Measurements from ENCODE around the gene ZNF407.

The ZNF407 gene

DNA sequence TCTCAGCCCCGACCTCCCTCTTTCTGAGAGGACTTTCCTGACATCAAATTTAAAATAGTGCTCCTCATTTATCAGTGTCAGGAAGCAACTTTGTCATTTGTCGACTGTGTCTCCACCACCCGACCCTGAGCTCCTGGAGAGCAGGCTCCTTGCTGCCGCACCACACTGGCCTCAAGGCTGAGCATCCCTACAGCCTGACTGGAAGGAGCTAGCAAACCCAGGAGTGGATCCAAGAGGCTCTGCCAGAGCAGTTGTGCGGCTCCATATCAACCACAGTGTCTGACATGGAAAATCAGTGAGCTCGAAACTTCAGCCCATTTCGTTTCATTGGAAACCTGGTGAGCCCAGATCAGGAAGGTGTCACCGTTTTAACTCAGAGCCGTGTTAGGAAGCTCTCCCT is 486.1 kb downstream of the ZNF407 start:
- DNase-seq, result peak; percentile 52

DNA sequence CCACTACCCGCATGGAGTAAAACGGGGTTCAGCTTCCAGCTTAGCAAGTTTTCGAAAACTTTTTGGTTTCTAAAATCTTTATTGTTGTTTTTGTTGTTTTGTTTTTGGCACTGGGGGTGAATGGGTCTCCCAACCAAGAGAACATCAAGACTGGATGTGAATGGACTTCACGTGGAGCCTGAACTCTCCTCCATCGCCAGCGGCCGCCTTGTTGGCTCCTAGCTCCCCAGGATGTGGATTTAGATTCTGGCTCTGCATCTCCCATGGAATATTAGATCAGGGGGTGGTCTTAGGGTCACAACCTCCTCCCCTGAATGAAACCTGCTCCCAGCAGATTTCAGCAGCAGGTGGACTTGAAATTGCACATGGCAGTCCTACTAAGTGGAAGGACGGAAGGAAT is 488.0 kb downstream of the ZNF407 start:
- DNase-seq, result peak; percentile 24

DNA sequence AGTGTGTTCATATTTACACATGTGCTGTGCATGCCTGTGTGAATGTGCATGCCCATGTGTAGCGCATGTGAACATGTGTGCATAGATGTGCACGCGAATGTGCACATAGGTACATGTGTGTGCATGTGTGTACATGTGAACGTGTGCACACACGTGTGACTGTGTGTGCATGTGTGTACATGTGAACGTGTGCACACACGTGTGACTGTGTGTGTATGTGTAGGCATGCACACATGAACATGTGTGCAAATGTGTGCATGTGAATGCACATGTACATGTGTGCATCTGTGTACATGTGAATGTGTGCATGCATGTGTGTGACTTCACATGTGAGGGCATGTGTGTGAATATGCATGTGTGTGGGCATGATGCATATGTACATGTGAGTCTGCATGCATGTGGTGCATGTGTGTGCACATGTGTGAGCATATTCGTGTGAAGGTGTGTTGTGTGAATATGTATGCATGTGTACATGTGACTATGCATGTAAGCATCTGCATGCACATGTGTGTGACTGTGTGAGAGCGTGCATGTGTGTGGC is 488.9 kb downstream of the ZNF407 start:
- DNase-seq, result peak; percentile 24

DNA sequence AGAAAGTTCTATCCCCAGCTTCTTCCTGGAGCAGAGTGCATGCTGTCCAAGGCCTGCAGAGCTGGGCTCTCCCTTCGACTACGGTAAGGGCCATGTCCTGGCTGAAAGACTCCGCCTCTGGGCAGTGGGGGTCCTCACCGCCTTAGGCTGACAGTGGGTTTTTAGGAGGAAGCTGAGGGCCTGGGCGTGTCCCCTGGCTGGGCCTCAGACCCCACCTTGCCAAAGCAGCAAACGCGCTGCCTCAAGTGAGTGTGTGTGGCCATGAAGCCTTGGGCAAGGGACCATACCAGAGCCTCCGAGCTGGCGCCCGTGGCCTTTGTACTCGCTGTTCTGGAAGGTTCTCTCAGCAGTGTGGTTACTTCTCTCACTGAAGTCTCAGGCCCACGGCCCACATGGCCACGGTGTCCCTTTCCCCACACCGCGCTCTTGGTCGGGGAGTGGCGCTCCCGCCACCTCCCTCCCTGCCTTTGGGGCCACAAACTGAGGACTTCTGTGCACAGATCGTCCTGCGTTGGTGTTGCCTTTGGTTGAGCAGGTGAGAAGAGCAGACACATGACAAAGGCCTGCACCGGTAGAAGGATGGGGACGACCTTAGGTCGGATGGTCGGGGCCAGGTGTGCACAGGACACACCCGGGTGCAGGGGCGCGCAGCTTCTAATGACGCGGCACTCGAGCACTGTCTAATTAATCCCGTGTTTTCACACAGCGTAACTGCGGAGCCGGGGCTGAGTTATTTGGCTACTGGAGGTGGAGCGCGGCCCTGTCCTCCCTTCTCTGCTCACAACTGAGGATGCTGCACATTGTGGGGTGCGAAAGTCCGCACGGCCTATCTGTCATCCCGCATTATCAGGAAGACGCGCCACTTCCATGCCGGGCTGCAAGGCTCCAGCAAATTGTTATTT is 489.7 kb downstream of the ZNF407 start:
- peak; percentile 61 for DNase-seq

DNA sequence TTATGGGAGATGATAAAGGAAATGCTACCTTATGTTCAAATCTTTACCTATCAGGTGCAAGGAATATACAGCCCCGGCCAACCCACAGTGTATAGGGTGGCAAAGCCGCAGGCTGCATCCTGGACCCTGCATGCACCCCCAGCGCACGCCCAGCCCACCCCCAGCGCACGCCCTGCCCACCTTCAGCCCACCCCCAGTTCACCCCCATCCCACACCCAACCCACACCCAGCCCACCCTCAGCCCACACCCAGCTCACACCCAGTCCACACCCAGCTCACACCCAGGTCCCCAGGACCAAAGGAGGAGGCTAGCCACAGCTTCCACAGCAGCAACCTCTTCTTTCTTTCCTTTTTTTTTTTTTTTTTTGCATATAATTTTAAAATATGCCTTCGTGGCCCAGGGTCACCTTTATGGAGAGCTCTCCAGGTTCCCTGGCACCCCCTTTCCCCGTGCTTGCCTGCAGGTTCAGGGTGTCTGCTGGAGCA is 490.4 kb downstream of the ZNF407 start:
- DNase-seq, result peak; percentile 37

DNA sequence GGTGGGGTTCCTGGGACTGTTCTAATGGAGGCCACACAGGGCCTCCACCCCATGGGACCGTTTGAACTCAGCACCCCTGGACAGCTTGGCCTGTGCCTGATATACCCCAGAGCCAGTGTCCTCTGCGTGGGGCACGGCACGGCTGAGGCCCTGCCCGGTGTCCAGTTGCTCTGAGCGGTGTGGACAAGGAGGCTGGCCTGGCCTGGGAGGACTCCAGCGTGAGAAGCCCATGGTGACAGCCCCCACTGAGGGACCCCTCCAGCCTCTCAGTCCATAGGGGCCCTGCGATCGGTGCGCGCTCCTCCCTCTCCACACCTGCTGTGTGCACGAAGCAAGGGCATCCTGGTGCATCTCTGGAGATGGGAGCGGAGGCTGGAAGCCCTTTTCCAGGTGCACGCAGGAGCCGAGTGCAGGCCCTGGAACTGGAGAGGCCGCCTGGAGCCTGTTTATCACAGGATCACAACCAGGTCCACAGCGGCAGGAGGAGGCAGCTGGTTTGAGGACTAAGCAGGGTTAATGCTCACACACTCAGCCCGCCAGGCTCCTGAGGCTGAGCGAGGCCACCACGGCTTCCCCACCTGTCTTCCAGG is 491.0 kb downstream of the ZNF407 start:
- peak; percentile 48 for DNase-seq

DNA sequence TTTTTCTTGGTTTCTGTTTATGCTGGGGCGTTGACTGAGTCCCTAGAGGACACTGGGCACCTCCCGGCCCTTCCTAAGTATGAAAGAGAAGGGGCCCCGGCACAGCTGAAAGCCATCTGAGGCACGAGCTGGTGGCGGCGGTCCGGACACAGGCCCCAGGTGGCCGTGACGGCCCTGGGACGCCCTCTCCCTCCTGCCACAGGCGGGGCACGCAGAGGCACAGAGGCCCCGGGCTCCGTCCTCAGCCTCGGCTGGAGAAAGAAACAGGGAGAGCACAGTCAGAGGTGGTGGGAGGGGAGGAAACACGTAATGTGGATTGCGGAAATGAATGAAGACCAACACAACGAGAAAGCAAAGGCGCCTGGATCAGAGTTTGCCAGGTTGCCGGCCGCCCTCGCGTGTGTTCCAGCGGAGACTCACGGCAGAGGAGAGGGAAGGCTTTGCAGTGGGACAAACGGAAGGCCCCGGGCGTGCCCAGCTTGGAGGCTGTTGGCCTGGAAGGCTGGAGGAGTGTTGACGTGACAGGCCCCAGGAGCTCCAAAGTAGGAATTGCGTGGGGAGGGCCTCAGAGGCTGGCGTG is 492.2 kb downstream of the ZNF407 start:
- peak; percentile 41 for DNase-seq

DNA sequence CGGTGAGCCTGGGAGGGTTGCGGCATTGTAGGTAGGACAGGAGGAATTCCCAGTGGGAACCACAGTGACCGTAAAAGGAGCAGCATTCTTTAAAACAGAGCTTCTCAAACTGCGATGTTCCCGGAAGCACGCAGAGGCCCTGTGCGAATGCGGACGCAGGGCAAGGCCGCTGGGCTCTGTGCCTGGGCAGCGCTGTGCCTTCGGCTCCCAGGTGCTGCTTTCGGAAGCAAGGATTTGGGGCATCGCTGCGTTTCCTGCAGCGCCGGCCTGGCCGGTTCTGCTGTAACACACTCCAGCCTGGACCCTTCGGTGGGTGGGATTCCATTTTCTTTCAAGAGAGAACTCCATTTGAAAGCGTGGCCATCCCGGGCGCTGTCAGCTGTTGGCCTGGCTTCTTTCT is 492.7 kb downstream of the ZNF407 start:
- DNase-seq, result peak; percentile 28

DNA sequence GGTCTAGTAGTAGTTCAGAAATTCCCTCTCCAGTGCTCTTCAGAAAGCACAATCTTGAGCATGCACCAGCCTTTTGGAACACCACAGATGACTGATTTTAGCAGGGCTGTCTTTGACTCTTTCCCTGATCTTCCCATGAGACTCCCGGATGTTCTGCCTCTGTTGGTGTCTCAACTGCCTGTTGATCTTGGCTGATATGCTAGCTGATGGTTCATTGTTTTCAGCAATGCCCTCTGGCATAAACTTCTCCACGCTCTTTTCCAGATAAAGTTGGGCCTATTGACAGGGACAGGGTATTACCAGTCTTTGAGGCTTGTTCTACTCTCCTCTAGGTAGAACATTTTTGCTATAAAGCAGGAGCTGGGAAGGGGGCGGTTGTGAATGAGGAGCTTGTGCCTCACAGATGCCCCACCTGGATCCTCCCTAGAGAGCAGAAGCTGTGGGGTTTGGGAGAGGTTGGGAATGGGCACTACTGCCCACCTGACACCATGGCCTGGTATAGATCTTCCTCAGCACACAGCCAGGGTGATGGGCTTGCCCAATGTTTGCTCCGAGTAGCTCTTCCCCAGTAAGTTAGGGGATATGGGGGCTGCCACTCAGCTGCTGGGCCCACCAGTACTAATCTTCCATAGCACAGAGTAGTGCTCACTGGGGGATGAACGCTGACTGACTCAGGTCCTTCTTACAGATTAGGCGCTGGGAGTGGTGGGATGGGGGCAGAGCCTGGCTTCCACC is 500.0 kb downstream of the ZNF407 start:
- DNase-seq, result peak; percentile 54

DNA sequence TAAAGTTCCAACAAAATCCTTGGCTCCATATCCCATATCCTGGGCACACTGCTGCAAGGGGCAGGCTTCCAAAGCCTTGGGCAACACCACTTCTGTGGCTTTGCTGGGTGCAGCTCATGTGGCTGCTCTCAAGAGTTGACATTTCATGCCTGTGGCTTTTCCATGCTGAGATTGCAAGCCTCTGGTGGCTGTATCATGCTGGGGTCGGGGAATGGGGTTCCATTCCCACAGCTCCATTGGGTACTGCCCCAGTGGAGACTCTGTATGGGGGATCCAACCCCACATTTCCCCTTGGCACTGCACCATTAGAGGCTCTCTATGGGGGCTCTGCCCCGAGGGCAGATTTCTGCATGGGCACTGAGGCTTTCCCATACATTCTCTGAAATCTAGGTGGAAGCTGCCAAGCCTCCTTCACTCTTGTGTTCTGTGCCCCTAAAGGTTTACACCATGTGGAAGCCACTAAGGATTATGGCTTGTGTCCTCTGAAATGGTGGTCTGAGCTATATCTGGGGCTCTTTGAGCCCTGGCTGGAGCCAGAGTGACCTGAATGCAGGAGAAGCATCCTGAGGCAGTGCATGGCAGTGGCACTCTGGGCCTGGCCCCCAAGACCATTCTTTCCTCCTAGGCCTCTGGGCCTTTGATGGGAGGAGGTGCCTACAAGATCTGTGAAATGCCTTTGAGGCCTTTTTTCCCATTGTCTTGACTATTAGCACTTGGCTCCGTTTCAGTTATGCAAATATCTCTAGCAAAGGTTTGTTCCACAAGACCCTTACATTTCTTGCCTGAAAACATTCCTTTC is 503.4 kb downstream of the ZNF407 start:
- DNase-seq, result peak; percentile 38

DNA sequence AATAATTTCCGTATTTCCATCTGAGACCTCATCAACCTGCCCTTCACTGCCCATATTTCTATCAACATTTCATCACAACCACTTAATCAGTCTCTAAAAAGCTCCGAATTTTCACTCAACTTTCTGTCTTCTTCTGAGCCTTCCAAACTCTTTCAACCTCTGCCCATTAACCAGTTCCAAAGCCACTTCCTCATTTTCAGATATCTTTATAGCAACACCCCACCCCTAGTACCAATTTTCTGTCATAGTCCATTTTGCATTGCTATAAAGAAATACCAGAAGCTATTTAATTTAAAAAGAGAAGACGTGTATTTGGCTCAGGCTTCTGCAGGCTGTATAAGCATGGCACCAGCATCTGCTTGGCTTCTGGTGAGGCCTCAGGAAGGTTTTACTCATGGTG is 504.2 kb downstream of the ZNF407 start:
- no peak for DNase-seq

DNA sequence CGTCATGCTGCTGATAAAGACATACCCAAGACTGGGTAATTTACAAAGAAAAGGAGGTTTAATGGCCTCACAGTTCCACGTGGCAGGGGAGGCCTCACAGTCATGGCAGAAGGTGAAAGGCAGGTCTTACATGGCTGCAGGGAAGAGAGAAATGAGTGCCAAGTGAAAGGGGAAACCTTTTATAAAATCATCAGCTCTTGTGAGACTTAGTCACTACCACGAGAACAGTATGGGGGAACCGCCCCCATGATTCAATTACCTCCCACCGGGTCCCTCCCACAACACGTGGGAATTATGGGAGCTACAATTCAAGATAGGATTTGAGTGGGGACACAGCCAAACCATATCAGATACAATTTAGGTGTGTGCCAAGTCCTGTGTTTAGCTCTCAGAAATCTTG is 506.4 kb downstream of the ZNF407 start:
- peak; percentile 22 for DNase-seq

DNA sequence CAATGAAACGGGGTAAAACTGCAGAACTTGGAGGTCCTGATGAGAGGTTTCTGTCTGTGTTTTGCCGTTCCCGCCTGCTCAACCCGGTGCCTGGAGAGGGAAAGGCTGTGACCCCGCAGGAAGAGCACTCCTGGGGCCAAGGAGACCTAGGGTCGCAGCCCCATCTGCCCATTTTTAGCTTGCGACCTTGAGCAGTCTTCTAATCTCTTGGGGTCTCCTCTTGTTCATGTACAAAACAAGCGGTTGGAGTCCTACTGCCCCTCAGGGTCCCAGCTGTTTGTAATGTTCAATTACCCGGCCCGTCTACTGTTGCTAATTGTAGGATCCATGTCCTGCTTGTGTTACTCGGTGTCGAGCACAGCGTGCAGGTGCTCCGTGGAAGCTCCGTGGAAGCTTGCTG is 506.8 kb downstream of the ZNF407 start:
- peak; percentile 13 for DNase-seq

DNA sequence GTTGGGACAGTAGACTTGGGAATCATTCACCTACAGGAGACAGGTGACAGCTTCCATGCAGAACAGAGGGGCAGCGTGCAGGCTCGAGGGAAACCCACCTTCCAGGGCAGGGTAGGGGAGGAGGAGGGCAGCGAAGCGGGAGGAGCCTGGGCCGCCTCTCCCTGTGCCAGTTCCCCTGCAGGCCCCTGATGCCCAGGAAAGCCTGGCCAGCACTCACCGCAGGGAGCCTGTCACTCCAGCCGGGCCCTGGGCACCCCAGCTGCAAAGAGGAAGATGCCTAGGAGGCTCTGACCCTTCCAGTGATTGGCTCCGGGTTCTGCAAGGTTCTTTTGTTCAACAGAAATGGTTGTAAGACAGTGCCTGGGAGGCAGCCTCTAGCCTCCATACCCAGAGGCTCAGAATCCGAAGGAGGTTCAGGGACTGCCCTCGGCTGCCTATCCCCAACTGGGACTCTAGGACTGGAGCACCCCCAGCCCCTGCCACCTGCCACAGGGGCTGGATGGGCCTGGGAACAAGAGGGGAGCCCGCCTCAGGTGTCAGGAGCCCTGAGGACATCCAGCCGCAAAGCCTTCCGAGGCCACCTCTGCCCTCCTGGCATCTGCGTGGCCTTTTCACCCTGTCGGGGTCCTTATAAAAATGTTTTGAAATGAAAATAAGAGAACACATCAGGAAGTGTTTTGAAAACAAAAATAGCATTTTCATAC is 508.0 kb downstream of the ZNF407 start:
- DNase-seq, result peak; percentile 36

DNA sequence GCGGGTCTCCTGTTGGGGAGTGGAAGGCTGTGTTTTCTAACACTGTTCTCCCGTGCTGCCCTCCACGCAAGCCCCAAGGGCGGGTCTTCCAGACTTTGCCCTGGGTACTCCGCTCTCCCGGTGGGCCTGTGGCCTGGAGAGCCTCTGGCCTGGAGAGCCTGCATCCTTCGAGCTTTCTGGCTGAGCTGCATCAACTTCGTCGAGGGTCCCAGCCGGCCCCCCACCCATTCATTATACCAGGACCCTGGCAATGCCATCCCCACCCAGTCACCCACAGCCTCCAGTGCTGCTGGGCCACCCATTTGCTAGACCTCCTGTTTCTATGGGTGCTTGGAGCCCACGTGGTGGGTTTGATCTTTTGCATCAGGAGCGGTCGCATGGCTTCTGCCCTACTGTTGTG is 509.1 kb downstream of the ZNF407 start:
- peak; percentile 58 for DNase-seq

DNA sequence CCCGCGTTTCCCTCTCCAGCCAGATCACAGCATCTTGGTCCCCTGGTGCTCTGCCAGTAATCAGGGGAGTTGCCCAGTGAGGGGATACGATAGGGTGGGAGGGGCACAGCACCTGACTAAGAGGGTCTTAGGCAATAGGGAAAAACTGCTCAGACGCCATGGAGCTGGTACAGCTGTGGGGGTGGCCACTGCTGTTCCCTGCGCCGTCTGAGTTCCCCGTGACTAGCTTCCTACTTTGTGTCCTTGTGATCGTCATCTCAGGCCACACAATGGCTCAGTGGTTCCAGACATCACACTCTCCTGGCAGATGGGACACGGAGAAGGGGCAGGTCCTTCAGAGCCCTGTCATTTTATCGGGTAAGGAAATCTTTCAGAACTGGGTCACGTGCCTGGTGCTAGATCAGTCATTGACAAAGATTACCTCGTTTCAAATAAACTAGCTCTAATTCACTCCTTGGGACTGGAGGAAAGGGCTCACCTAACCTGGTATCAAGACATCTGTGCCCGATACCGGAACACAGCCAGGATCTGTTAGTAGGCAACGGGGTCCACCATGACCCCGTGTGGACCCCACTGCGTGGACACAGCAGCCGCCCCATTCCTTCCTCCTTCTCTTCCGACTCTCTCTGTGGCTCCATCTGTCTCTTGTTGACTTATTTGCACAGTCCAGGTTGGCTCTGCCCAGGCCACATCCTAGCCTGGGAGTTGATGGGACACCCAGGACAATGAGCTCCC is 509.7 kb downstream of the ZNF407 start:
- DNase-seq, result peak; percentile 52

DNA sequence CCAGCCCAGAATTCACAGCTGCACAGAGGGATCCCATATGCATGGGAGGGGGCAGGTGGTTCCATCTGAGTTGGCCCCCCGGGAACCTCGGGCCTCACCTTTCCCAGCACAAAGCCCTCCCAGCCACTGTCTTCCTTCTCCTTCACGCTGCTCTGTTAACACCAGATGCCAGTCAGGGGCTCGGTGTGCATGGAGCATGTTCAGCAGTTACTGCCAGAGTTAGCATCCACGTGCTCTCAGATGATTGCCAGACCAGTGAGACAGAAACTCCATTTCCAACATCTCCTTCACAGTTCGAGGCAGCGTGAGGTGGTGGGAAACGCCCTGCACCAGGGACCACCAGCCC is 510.2 kb downstream of the ZNF407 start:
- peak; percentile 36 for DNase-seq

DNA sequence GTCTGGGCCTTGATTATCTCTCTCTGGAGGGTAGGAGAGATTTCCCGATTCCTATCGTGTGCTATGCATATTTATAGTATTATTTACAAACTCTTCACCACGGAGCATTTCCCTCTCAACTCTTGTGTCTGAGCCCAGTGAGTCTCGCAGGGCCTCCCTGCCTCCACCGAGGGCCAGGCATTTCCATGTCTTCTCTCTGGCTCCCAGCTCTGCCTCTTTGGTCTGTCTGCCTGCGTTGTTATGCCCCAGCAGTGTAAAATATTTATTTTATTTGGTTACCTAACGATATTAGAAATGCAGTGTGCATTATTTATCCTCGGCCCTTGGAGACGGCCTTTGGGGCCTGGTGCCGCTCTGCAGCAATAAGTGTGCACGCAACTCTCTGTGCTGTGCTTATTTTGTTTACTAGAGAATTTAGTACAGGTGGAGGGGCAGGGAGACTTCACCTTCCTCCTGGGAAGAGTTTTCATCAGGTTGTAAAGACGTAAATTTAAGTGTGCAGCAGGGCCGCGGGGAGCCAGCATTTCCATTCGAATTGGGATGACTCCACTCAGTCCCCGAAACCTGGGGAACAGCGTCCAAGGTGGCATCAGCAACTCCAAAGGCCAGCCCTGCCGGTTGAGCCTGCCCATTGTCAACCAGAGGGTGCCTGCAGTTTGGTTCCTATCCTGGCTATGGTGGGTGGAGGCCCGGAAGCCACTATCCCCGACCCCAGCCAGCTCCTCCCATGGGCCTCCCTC is 511.1 kb downstream of the ZNF407 start:
- DNase-seq, result no peak

DNA sequence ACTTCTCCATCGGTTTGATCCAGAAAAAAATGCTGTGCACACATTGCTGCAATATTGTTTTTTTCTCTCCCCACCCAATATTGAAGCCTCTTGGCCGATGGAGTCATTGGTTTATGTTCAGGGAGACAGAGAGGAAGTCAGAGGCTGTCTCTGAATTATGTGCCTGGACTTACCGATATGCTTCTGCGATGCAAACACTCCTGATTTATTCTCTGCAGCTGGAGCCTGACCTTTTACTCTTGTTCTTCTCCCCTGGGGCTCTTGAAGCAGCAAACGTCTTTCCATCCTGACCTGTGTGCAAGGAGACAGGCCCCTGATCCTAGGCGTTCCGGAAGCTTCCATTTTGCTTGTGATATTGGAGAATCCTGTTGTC is 511.6 kb downstream of the ZNF407 start:
- DNase-seq, result no peak

DNA sequence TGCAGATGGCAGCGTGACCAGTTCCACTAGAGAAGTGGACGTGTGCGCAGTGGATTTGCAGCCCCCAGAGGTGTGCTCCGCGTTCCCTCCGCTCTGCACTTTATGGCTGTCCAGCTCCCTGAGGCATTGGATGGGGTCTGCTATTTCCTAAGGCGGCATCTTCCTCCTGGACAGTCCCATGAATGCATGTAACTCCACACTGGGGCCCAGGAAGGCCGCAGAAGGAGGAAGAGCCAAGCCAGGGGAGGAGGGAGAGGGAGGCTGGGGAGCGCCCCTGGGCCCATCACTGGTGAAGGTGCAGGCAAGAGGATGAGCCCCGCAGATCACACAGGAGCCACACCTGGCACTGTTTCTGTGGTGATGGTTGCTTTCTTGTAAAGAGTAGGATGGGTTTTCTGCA is 512.1 kb downstream of the ZNF407 start:
- DNase-seq, result peak; percentile 22
